Tracheal epithelial cell (primary cell): ENCODE data around the gene ANGPT4. TPM values are rescaled to one million over a fixed set of nuclear protein-coding genes. Genes with fewer than 3 reads are reported as not detected.

Experiments
- total RNA-seq: library from RNA; depleted of rRNA; stranded (reverse); fragments of >200 nt; gene quantifications from 2 replicates; pipeline ENCODE4 v1.2.1, GENCODE V29; 2014

ANGPT4 gene
- not detected in 2 replicates for total RNA-seq

DNA sequence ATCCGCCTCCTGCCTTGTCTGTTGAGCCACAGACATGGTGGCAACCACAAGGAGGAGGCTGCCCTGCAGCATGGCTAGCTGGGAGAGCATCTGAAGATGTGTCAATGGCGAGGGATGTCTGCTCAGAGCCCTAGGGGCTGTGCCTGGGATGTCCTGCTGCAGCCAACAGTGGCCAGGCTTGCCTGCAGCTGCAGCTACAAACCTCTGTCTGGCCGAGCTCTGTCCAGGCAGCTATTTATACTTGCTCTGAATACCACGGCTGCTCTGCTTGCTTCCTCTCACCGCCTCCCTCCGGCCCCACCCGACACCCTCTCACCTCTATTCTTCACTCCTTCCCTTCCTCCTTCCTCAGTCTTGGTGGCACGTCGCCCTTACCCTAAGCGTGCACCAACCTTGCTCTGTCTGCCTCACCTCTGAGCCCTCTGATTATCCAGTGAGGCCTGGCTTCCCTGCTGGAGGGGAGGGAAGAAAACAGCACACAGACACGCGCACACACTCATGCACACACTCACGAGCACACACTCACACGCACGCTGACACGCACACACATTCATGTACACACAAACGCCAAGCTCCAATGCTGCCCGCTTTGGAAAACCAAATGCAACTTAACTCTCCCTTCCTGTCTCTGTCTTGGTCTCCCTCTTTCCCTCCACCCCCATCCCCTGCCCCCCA is at the start of gene ANGPT4:
ANGPT4 (minus strand) TSS at position 210 of the 675 bp plus-strand sequence; CDS start at position 90, 120 bp downstream.

DNA sequence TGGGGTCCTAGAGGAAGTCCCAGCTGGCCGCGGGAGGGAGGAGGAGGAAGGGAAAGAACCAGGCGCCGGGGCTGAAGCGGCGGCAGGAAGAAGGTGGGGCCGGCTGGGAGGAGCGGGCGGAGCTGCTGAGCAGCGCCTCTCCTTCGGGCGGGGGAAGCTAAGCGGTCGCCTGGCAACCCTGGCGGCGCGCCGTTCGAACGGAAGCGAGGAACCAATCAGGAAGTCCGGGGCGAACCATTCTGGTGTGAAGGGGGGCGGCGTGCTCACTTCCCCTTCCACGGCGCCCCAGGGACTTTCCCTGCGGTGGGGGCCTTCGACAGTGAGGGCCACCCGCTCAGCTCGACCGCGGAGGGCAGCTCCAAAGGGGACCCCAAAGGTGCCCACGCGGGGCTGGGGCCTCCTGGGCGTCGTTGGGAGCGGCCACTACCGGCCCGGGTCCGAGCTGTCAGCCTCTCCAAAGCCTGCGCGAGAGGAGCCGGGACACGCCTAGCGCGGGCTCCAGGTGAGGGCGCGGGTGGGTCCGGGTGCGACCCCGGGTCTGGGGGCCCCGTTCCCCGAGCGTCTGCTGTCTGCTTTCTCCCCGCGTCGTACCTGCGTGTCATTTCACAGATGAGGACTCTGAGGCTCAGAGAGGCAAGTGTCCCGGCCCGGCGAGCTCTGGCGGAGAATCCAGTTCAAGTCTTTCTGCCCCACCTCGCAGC is 82.5 kb downstream of the ANGPT4 start, which contains the start of gene FAM110A:
FAM110A (plus strand) TSS at position 266 of the 701 bp plus-strand sequence. CDS start 11,090 bp downstream, outside the sequence.

Other genes with a start within 250 kb of the ANGPT4 start
- not detected in 2 replicates for gene SCRT2, start 240.5 kb downstream of the ANGPT4 start, total RNA-seq
- 0.96 and 1.3 TPM in 2 replicates for gene SLC52A3, start 147.8 kb downstream of the ANGPT4 start, total RNA-seq
- 10.1 and 15.8 TPM in 2 replicates for gene FAM110A, start 82.6 kb downstream of the ANGPT4 start, total RNA-seq
- gene RSPO4, start 86.0 kb upstream of the ANGPT4 start, total RNA-seq: not detected in 2 replicates
- gene PSMF1, start 202.3 kb upstream of the ANGPT4 start, total RNA-seq: 20.7 and 25.8 TPM in 2 replicates